ENCODE measurements around the gene MZF1.

DNA sequence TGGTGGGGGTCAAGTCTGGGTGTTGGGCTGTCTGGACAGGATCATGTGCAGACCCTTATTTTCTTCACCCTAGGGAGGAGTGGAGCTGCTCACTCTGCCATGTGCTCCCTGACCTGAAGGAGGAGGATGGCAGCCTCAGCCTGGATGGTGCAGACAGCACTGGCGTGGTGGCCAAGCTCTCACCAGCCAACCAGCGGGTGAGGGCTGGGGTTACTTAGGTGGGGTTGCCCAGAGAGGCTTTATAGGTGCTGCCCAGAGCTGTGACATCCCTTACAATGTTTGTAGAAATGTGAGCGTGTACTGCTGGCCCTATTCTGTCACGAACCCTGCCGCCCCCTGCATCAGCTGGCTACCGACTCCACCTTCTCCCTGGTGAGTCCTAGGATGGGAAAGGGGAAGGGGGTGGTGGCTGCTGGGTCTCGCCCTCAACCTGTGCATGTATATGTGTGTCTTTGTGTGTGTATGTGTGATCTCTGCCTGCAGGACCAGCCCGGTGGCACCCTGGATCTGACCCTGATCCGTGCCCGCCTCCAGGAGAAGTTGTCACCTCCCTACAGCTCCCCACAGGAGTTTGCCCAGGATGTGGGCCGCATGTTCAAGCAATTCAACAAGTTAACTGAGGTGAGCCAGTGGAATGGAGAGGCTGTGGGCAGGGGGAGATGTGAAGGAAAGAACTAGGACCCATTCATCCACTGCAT is 23.3 kb downstream of the MZF1 start:
- TF ChIP-seq YY1 (IDR thresholded peaks at IDR 0.05; ENCODE audit: extremely low read depth, insufficient replicate concordance, low read depth, low read length), result no peak
- TF ChIP-seq CTCF (IDR thresholded peaks at IDR 0.05 in 2 of 3, conservative IDR thresholded peaks at IDR 0.05 in 1 of 3; ENCODE audit: borderline replicate concordance in 1 of 3, insufficient read depth in 1 of 3, low read depth in 2 of 3, low read length in 2 of 3), result no peak
- no peak for TF ChIP-seq TCF7L2 (IDR thresholded peaks at IDR 0.05; ENCODE audit: borderline replicate concordance, extremely low read depth, insufficient read depth, insufficient read length)
- TF ChIP-seq EZH2 (IDR thresholded peaks at IDR 0.05), result no peak

Measured in HCT116 (cell line).